KMS-11 (cell line): ENCODE measurements around the gene PPEF1.

ENCODE experiments used
- H2AFZ ChIP-seq: fragments of 200-600 bp; sonication (generic); 2 replicates; pipeline ENCODE4 v1.6.1; 2016; ENCODE audit warnings: antibody characterized with exemption, mixed run types, low read depth
- H3K27ac ChIP-seq: fragments of 200-600 bp; sonication (generic); 2 replicates; pipeline ENCODE4 v1.6.1; 2016; ENCODE audit warnings: mild to moderate bottlenecking, mixed run types
- H3K27me3 ChIP-seq: fragments of 200-600 bp; sonication (generic); 2 replicates; pipeline ENCODE4 v1.6.1; 2017; ENCODE audit warnings: mild to moderate bottlenecking, low read depth, mixed run types, moderate library complexity; ENCODE audit not compliant: insufficient read depth
- H3K36me3 ChIP-seq: fragments of 200-600 bp; sonication (generic); 2 replicates; pipeline ENCODE4 v1.6.1; 2017; ENCODE audit warnings: mild to moderate bottlenecking, mixed run types; ENCODE audit not compliant: insufficient read depth
- H3K4me1 ChIP-seq: fragments of 200-600 bp; sonication (generic); 2 replicates; pipeline ENCODE4 v1.6.1; 2016; ENCODE audit warnings: mild to moderate bottlenecking, low read depth, mixed run types; ENCODE audit not compliant: poor library complexity, severe bottlenecking
- H3K4me2 ChIP-seq: fragments of 200-600 bp; sonication (generic); 2 replicates; pipeline ENCODE4 v1.7.0; 2016; ENCODE audit warnings: mild to moderate bottlenecking, mixed run types
- H3K4me3 ChIP-seq: fragments of 200-600 bp; sonication (generic); IDR thresholded peaks from 2 replicates; pipeline ENCODE4 v1.6.1; 2017; ENCODE audit warnings: low read depth, low read length, mixed read lengths; ENCODE audit not compliant: insufficient read depth
- H3K79me2 ChIP-seq: fragments of 200-600 bp; sonication (generic); 2 replicates; pipeline ENCODE4 v1.6.1; 2016; ENCODE audit warnings: low read depth, mixed run types; ENCODE audit not compliant: insufficient read depth
- H3K9ac ChIP-seq: fragments of 200-600 bp; sonication (generic); 2 replicates; pipeline ENCODE4 v1.6.1; 2016; ENCODE audit warnings: mild to moderate bottlenecking, mixed run types
- H4K20me1 ChIP-seq: fragments of 200-600 bp; sonication (generic); 2 replicates; pipeline ENCODE4 v1.6.1; 2016; ENCODE audit warnings: mild to moderate bottlenecking, mixed run types; ENCODE audit not compliant: insufficient read depth
- TF ChIP-seq, protein P1 (sequence below): fragments of 200-600 bp; sonication (generic); conservative IDR thresholded peaks from 2 replicates; pipeline ENCODE4 v1.6.1; 2017; ENCODE audit warnings: low read depth, mild to moderate bottlenecking, antibody characterized with exemption, low read length, moderate library complexity, mixed read lengths

Gene PPEF1

DNA sequence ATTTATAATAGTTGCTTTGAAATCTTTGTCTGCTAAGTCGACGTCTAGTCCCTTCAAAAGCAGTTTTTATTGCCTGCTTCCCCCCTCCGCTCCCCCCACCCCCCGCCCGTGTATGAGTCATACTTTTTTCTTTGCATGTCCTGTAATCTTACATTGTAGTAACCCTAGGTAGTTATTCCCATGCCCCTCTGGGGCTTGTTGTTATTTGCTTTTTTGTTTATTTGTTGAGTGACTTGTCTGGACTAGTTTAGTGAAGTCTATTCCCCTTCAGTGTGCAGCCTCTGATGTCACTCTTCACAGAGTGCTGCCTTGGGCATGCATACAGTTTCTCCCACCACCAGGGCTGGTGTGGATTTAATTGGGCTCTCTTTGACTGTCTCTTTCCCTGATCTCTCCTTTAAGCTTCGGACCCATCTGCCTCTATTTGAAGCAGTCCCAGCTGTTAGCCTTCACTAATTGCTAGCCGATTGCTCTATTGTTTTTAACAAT lies 86.2 kb downstream of the PPEF1 start:
- H3K27ac ChIP-seq = no peak overlapping the region
- TF ChIP-seq, protein P1, sequence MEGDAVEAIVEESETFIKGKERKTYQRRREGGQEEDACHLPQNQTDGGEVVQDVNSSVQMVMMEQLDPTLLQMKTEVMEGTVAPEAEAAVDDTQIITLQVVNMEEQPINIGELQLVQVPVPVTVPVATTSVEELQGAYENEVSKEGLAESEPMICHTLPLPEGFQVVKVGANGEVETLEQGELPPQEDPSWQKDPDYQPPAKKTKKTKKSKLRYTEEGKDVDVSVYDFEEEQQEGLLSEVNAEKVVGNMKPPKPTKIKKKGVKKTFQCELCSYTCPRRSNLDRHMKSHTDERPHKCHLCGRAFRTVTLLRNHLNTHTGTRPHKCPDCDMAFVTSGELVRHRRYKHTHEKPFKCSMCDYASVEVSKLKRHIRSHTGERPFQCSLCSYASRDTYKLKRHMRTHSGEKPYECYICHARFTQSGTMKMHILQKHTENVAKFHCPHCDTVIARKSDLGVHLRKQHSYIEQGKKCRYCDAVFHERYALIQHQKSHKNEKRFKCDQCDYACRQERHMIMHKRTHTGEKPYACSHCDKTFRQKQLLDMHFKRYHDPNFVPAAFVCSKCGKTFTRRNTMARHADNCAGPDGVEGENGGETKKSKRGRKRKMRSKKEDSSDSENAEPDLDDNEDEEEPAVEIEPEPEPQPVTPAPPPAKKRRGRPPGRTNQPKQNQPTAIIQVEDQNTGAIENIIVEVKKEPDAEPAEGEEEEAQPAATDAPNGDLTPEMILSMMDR = no peak
- H4K20me1 ChIP-seq = no peaks in the 10 kb centered on the region
- H2AFZ ChIP-seq = no peak overlapping the region
- no peaks in the 10 kb centered on the region for H3K27me3 ChIP-seq
- H3K4me2 ChIP-seq = no peak overlapping the region
- no peak overlapping the region for H3K4me3 ChIP-seq
- H3K79me2 ChIP-seq = no peaks in the 10 kb centered on the region
- no peaks in the 10 kb centered on the region for H3K36me3 ChIP-seq
- H3K4me1 ChIP-seq = no peaks in the 10 kb centered on the region
- H3K9ac ChIP-seq = no peak overlapping the region

DNA sequence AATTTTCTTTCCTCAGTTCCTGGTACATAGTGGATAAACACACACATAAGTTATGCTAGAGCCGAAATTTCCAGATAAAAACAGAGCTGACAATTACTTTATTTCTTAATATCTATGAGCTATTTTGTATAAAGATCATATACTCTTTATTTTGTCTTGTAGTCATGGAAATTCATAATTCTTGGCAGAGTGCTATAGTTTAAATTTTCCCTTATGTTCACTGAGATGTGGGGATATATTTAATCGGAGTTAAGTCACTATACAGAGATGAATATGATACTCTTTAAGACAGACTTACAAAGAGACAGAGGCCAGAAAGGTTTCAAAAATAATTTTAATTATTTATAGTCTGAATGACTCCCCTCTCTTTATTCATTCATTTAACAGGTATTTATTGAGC lies 89.7 kb downstream of the PPEF1 start:
- no peaks in the 10 kb centered on the region for H3K36me3 ChIP-seq
- H2AFZ ChIP-seq = no peak overlapping the region
- no peaks in the 10 kb centered on the region for H3K4me1 ChIP-seq
- H3K27ac ChIP-seq = no peak overlapping the region
- H3K79me2 ChIP-seq = no peaks in the 10 kb centered on the region
- TF ChIP-seq, protein P1 = no peak
- no peak overlapping the region for H3K9ac ChIP-seq
- H3K4me2 ChIP-seq = no peak overlapping the region
- H3K27me3 ChIP-seq = no peaks in the 10 kb centered on the region
- no peaks in the 10 kb centered on the region for H4K20me1 ChIP-seq
- H3K4me3 ChIP-seq = no peak overlapping the region

- H3K79me2 ChIP-seq = no peaks in the 10 kb centered on the region
- H3K36me3 ChIP-seq = no peaks in the 10 kb centered on the region
- no peak overlapping the region for H3K27ac ChIP-seq
- no peak overlapping the region for H3K4me3 ChIP-seq
- no peaks in the 10 kb centered on the region for H3K4me1 ChIP-seq
- H3K27me3 ChIP-seq = no peaks in the 10 kb centered on the region
- H4K20me1 ChIP-seq = no peaks in the 10 kb centered on the region
- H2AFZ ChIP-seq = no peak overlapping the region
- no peak overlapping the region for H3K9ac ChIP-seq
- no peak overlapping the region for H3K4me2 ChIP-seq
- TF ChIP-seq, protein P1 = no peak
Measured at GRCh38 chrX:18799911-18800310, 92.5 kb downstream of the PPEF1 start.

GRCh38 chrX:18809641-18810040 lies 102.2 kb downstream of the PPEF1 start:
- H4K20me1 ChIP-seq = no peaks in the 10 kb centered on the region
- H3K27me3 ChIP-seq = no peaks in the 10 kb centered on the region
- no peak overlapping the region for H3K9ac ChIP-seq
- H3K4me1 ChIP-seq = no peaks in the 10 kb centered on the region
- no peak overlapping the region for H2AFZ ChIP-seq
- H3K27ac ChIP-seq = no peak overlapping the region
- H3K79me2 ChIP-seq = no peaks in the 10 kb centered on the region
- TF ChIP-seq, protein P1 = no peak
- no peak overlapping the region for H3K4me2 ChIP-seq
- H3K4me3 ChIP-seq = no peak overlapping the region
- H3K36me3 ChIP-seq = no peaks in the 10 kb centered on the region
